GM19467 (cell line): ENCODE measurements around the gene DLG2.
A peak's percentile ranks its signal among the peaks of the same experiment; 100 is the strongest.

ENCODE experiments used
- ATAC-seq: cut with Tn5 transposase; IDR thresholded peaks from one replicate; pipeline ENCODE4 v1.9.1; 2021; ENCODE audit warnings: mild to moderate bottlenecking, moderate library complexity; ENCODE audit not compliant: unreplicated experiment

DLG2 gene

DNA sequence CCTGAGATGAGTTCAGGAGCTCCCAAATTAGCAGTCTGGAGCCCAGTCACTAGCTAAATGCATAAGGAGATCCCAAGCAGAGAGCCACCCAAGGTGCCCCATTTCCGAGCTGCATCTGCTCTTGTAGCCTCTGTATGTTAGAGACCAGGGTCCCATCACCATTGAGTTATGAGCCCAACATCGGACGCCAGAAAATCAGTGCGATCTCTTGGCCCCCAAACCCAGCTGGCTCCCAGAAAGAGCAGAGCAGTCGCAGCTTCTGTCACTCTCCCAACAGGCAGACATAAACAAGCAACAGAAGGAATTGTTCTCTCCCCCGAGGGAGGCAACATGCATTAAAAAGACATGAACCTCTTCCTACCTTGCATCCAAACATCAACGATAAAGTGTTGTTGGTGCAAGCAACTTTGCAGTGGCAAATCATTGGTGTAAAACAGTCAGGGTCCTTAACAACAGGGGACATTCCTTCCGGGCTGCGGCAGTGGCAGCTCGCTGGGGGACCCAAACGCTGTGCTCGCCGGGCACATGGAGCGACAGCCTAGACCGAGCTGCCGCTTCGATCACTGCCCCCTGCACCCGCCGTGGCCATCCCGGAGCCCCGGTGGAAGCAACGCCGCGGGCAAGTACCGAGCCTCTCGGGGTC lies 907.1 kb downstream of the DLG2 start:
- ATAC-seq, result no peak

- peak; percentile 94 for ATAC-seq
Measured at GRCh38 chr11:84714316-84714780, 912.8 kb downstream of the DLG2 start.

DNA sequence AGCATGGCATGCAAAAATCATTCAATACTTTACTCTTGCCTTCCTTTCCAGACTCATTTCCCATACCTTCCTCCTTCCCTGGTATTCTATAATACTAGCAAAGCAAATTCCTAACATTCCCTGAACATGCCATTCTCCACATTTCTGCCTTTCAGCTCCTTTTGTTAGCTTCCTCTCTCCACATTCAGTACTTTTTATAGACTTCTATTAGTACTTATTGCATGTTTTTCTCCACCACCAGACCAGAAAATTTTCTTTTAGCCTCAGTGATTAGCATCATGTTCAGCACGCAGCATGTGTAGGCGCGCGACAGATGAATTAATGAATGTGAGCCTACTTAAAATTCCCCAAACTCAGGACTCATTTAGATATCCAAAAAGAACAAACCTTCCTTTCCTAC lies 935.3 kb downstream of the DLG2 start:
- no peak for ATAC-seq

- ATAC-seq, result no peak
Measured at GRCh38 chr11:84687433-84687832, 939.7 kb downstream of the DLG2 start.

GRCh38 chr11:84686716-84687115 lies 940.4 kb downstream of the DLG2 start:
- ATAC-seq, result no peak

GRCh38 chr11:84685976-84686375 lies 941.2 kb downstream of the DLG2 start:
- ATAC-seq, result no peak

DNA sequence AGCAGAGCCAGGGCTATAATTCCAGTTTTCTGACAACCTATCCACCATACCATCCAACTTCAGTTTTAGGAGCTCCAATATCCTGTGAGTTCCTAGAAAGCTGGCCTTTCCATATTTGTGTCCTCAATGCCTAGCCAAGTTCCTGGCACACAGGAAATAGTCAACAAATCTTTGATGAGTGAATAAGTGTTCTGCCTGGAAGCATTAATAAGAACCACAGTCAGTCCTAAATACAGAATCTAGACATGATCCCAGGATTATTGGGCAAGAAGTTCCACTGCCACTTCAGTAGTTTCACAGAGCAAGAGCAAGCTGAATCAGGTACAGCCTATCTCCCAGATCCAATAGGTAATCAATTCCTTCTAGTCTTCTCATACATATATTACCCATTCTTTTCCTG lies 942.0 kb downstream of the DLG2 start:
- ATAC-seq, result no peak

DNA sequence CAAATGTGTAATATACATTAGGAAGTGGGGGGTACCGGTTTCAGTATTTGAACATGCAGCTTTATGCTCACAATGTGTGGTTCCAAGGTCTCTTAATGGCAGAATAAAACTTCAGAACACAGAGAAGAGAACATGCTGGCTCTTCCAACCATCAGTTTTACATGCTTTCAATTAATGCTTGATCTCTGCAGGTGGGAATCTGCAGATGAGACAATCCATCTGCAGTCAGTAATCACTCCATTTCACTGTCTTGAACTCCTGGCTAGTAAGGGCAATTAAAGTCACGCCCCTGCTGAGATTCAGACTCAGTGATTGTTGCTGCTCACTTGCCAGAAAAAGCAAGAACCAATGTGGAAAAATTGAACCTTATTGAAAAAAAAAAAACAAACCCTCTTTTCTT lies 945.7 kb downstream of the DLG2 start:
- ATAC-seq, result no peak

GRCh38 chr11:84675396-84676025 lies 951.6 kb downstream of the DLG2 start:
- no peak for ATAC-seq

DNA sequence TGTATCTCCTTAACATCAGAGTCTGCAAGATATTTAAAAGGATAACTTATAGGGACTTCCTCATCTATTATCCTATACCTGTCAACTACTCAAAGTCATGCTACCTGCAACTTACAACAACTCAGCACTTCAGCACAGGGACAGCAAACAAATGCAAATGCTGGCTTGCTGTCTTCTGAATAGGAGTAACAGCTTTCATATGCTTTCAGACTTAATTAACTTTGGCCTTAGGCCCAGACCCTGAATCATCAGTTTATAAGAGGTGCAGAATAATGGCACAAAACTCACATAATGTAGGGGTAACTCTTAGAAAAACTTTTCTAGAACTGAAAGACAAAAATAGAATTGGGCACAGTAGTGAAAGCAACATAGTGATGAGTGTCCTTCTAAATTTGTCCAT lies 953.4 kb downstream of the DLG2 start:
- no peak for ATAC-seq

GRCh38 chr11:84671325-84671999 lies 955.7 kb downstream of the DLG2 start:
- ATAC-seq, result no peak

DNA sequence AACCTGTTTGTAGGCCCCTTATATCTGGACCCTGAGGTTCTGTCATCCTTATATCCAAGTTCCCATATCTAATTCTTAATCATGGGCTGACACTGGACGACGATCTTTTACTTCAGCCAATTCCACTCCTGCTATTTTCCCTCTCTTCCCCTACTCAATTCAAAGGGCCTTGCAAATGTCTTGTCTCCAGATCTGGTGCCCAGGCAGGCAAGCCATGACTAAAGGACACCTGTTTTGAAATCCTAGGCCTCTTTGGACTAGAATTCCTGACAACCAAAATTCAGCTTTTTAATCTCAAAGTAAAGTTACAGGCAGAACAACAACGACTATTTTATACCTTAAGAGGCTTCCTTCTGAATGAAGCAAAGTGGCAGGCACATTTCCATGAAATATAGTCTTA lies 963.4 kb downstream of the DLG2 start:
- ATAC-seq, result no peak

- ATAC-seq, result no peak
Measured at GRCh38 chr11:84660257-84660977, 966.7 kb downstream of the DLG2 start.

DNA sequence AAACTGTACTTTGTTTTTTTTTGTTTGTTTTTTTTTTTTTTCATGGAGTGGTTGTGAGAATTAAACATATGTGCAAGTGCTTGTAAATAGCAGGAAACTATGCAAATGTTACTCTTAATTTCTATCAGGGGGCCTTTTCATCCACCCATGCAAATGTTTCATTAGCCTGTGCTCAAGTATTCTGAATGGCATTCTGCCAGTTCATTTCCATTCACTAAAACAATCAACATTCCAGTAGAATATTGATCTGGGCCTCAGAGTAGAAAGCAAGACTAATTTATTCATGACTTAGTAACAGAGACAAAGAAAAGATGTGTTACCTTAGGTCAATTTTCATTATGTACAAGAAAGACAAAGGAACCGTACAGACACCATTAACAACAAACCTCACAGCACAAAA lies 971.4 kb downstream of the DLG2 start:
- ATAC-seq, result no peak

DNA sequence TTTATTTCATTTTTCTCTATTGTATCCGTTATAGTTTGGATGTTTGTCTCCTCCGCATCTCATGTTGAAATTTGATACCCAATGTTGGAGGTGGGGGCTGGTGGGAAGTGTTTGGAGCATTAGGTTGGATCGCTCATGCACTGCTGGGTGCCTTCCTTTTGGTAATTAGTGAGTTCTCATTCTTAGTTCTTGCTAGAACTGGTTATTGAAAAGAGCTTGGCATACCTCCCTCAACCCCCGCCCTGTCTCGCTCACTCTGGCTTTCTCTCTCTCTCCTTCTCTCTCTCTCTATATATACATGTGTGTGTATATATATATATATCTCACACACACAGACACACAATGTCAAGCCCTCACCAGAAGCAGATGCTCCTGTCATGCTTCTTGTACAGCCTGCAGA lies 978.7 kb downstream of the DLG2 start:
- no peak for ATAC-seq

DNA sequence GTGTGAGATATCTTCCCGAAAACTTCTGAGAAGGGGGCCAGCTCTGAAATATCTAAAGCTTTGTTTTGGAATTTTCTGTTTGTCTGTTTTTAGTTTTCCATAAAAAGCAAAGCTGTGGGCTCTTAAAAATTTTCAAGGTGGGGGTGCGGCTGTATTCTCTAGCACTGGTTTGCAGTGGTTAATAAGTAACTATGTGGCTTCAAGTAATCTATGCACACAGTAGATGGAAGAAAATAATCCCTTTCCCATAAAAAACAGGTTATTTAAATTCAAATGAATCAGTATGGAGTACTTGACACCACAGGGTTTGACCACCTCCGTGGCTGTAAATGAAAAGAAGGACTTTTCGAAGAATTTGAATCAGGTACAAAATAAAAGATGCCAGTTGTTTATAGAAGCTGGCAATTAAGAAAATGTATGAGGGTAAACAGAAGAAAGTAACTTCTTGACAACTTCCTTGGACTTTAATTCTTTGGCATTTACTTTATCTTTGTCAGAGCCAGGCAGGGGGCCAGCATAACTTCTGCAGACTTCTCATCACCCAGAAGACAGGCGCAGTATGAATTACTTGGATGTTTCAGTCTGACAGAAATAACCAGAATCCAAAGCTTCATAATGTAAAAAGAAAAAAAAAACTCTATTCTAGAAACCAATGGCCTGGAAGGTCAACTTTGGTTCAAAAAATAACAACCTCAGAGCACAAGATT lies 981.0 kb downstream of the DLG2 start:
- no peak for ATAC-seq

- no peak for ATAC-seq
Measured at GRCh38 chr11:84642500-84642899, 984.6 kb downstream of the DLG2 start.

GRCh38 chr11:84634309-84634708 lies 992.8 kb downstream of the DLG2 start:
- no peak for ATAC-seq

DNA sequence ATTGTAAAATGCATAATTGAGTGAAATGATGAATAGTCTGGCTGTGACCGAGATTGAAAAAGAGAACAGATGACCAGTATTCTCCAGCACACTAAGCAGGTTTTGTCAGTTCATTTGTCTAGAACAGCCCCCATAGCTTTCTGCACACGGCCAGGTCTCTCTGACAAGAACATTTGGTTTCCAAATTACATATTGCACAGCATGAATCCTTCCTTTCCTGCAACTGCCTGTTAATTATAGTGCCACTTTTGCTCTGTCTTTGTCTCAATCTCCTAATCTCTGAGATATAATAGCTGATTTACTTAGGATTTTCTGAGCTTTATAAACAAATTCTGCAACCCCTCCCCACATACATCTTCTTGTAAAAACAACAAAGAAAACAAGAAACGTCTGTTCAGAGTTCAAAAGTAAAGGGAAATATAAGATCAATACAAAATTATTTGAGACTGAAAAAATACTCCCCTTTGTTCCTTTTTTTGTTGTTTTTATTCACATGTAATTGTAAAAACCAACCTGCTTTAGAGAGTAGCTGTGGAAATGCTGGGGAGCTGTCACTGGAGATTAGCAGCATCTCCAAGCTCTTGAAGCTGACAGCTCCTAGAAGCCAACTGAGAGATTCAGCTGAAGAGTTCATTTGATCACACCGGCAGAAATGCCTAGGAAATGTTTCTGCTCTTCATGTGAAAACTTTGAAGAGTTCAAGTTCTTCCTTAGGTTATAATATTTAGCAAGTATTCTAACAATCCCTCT lies 998.1 kb downstream of the DLG2 start:
- no peak for ATAC-seq

GRCh38 chr11:84626256-84626655 lies 1000.9 kb downstream of the DLG2 start:
- no peak for ATAC-seq
